Pancreas (tissue), 10 donors: ENCODE results near the gene FGA. TPM values are rescaled to one million over a fixed set of nuclear protein-coding genes. Genes with fewer than 3 reads are reported as not detected.

Source experiments
- ATAC-seq, 4 donors: fragments of 200-7000 bp; cut with Tn5 transposase; one replicate each; pipeline versions ENCODE4 v1.8.0 to v1.9.1; 2020; ENCODE audit warnings: mild to moderate bottlenecking in 4 of 4, moderate library complexity in 4 of 4
- DNase-seq, 6 donors: peaks; one replicate each; pipeline ENCODE4 v3.0.0-alpha.2; 2020
- FAIRE-seq: peaks from 2 replicates; lab custom pipeline; 2012; peaks lifted over from hg19 to GRCh38; lab: Jason Lieb, UNC
- H3K27ac ChIP-seq, 4 donors: fragments of 200-600 bp; sonication (generic); 1 replicate in 3 of 4; 2 replicates in 1 of 4; pipeline versions ENCODE4 v1.5.0 to v1.8.0; 2020
- H3K27me3 ChIP-seq, 4 donors: fragments of 200-600 bp; one replicate each; pipeline ENCODE4 v1.8.0; 2021
- H3K36me3 ChIP-seq, 3 donors: fragments of 200-600 bp; sonication (generic) in 1 of 3; one replicate each; pipeline versions ENCODE4 v1.5.0 to v1.8.0; 2020 to 2021
- H3K4me1 ChIP-seq, 3 donors: fragments of 200-600 bp; one replicate each; pipeline ENCODE4 v1.8.0; 2021
- H3K4me3 ChIP-seq, 4 donors: fragments of 200-600 bp; sonication (generic) in 2 of 4; one replicate each; pipeline versions ENCODE4 v1.5.0 to v1.8.0; 2020 to 2021
- H3K9me3 ChIP-seq, 4 donors: fragments of 200-600 bp; one replicate each; pipeline ENCODE4 v1.8.0; 2021
- CTCF ChIP-seq, 4 donors: fragments of 200-600 bp; sonication (generic) in 3 of 4; IDR thresholded peaks; one replicate each; pipeline versions ENCODE4 v1.5.0 to v1.8.0; 2021; ENCODE audit warnings: antibody characterized with exemption in 4 of 4
- WGBS, 2 donors: extraction: QIAGEN DNeasy Blood & Tissue Kit; methylation state at CpG; one replicate each; pipeline ENCODE4 v1.1.7; 2013; 5-methylcytosine and 5-hydroxymethylcytosine counted together
- intact Hi-C, 3 donors: fragments of 100-400 bp; cut with DNase I; formaldehyde crosslinking; loops; one replicate each; pipeline versions ENCODE4 v1.11.1 to v1.14.2; 2022
- polyA plus RNA-seq, 2 donors: library from polyadenylated mRNA; stranded (reverse); fragments of 200-250 nt; gene quantifications; one replicate each; pipeline ENCODE4 v1.2.3, GENCODE V29; 2013
- total RNA-seq, 6 donors: library from RNA; stranded (reverse); fragmentation: NEBNext Ultra II Directional in 4 of 6; extraction: Animal tissue kit (Norgen Biotek cat#: 25700) in 4 of 6; gene quantifications; one replicate each; pipeline versions ENCODE4 v1.2.1 to v1.2.4, GENCODE V29; 2021 to 2023
- donor health status: healthy with polysubstance abuse.
- donor health status: DM: no; HTN: no; CAD: no; lungs with moderate emphysema.
- donor health status: DM: no; HTN: no; CAD: no.
- donor health status: control.
- donor health status: control.
- donor health status: Bipolar disorder and iron deficiency.
- donor health status: DM: yes; HTN: yes; CAD: no.
- donor health status: DM: no; HTN: no; CAD: no.
- donor health status: DM: no; HTN: no; CAD: no.
- donor health status: DM: yes; HTN: yes; CAD: no.

Gene FGA
- total and polyA plus RNA-seq, 8 donors, result 0.09 to 30.3 (median 7.7) TPM

- intact Hi-C loops, result no loop called here
- DNase-seq (no peak), FAIRE-seq (no peak), ATAC-seq (no peak)
- H3K27me3 ChIP-seq, result no peaks in the 10 kb centered on the region
- no peak overlapping the region for H3K4me3 ChIP-seq
- no peak overlapping the region for H3K27ac ChIP-seq
- WGBS, 2 donors, result 80 to 86% methylated on average over 6 of the region's 6 CpGs
- no peaks in the 10 kb centered on the region for H3K9me3 ChIP-seq
- H3K4me1 ChIP-seq, result no peaks in the 10 kb centered on the region
- H3K36me3 ChIP-seq, result no peaks in the 10 kb centered on the region
- TF ChIP-seq CTCF (IDR thresholded peaks at IDR 0.05), result no peak
Observed at GRCh38 chr4:154565704-154566103, 24.8 kb downstream of the FGA start.

DNA sequence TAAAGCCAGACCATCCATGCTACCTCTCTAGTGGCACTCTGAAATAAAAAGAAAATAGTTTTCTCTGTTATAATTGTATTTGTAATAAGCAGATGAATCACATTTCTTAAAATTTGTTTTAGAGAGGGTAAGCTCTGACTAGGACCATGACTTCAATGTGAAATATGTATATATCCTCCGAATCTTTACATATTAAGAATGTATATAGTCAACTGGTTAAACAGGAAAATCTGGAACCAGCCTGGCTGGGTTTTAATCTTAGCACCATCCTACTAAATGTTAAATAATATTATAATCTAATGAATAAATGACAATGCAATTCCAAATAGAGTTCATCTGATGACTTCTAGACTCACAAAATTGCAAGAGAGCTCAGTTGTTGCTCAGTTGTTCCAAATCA, 26.2 kb downstream of the FGA start:
- no peak for FAIRE-seq
- no peaks in the 10 kb centered on the region for H3K27me3 ChIP-seq

DNA sequence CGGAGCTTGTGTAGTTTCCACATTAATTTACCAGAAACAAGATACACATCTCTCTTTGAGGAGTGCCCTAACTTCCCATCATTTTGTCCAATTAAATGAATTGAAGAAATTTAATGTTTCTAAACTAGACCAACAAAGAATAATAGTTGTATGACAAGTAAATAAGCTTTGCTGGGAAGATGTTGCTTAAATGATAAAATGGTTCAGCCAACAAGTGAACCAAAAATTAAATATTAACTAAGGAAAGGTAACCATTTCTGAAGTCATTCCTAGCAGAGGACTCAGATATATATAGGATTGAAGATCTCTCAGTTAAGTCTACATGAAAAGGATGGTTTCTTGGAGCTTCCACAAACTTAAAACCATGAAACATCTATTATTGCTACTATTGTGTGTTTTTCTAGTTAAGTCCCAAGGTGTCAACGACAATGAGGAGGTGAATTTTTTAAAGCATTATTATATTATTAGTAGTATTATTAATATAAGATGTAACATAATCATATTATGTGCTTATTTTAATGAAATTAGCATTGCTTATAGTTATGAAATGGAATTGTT, 27.8 kb downstream of the FGA start, which contains the start of gene FGB:
FGB (plus strand) TSS at position 315 of the 558 bp plus-strand sequence; CDS start at position 323, 8 bp downstream.
- ATAC-seq (no peak), FAIRE-seq (no peak), DNase-seq (no peak)
- H3K36me3 ChIP-seq, result no peaks in the 10 kb centered on the region
- TF ChIP-seq CTCF (IDR thresholded peaks at IDR 0.05), result no peak
- H3K27me3 ChIP-seq, result no peaks in the 10 kb centered on the region
- H3K9me3 ChIP-seq, result no peaks in the 10 kb centered on the region
- no peak within 1 kb of the TSS for H3K27ac ChIP-seq
- 66 to 71% methylated on average over 2 of the region's 2 CpGs for WGBS, 2 donors
- H3K4me1 ChIP-seq, result peaks cover 0 to 5% (median 0%) of the 10 kb centered on the region in 3 donors
- H3K4me3 ChIP-seq, result no peak within 1 kb of the TSS
- intact Hi-C loops, result no loop called here

More for the DNA sequence above, 26.2 kb downstream of the FGA start:
- Histone ChIP-seq H3K9me3 (no peaks in the 10 kb centered on the region), H3K4me1 (peaks cover 0 to 5% (median 0%) of the 10 kb centered on the region in 3 donors), H3K4me3 (no peak overlapping the region), H3K27ac (no peak overlapping the region), H3K36me3 (no peaks in the 10 kb centered on the region)
- intact Hi-C loops, result no loop called here
- TF ChIP-seq CTCF (IDR thresholded peaks at IDR 0.05), result no peak
- DNase-seq (no peak), ATAC-seq (no peak)
- WGBS, 2 donors, result 80 to 89% methylated on average over 1 of the region's 1 CpG

- H3K9me3 ChIP-seq, result no peaks in the 10 kb centered on the region
- 64 to 70% methylated on average over 4 of the region's 4 CpGs for WGBS, 2 donors
- H3K27ac ChIP-seq, result no peak overlapping the region
- DNase-seq (no peak), ATAC-seq (no peak), FAIRE-seq (no peak)
- peaks cover 0 to 5% (median 0%) of the 10 kb centered on the region in 3 donors for H3K4me1 ChIP-seq
- no peak overlapping the region for H3K4me3 ChIP-seq
- no peak for TF ChIP-seq CTCF (IDR thresholded peaks at IDR 0.05)
- no peaks in the 10 kb centered on the region for H3K27me3 ChIP-seq
- no peaks in the 10 kb centered on the region for H3K36me3 ChIP-seq
- intact Hi-C loops, result no loop called here
Observed at GRCh38 chr4:154560824-154561231, 29.7 kb downstream of the FGA start.

DNA sequence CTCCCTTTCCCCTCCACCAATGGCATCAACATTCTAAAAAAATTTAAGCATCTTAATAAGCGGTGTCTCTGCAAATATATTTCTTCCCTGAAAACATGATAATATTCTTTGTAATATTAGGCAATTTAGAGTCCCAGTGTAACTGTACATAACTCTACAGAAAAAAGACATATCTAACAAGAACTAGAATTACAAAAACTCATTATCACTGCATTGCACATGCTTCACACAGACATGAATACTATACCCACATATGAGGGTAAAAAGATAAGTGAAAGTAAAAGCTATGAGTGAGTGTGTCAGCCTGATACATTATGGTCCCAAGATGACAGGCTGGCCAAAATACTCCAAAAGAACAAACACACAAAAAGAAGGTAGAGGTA, 30.1 kb downstream of the FGA start:
- H3K27me3 ChIP-seq, result no peaks in the 10 kb centered on the region
- intact Hi-C loops, result no loop called here
- H3K9me3 ChIP-seq, result no peaks in the 10 kb centered on the region
- peaks cover 0 to 5% (median 0%) of the 10 kb centered on the region in 3 donors for H3K4me1 ChIP-seq
- no peak overlapping the region for H3K27ac ChIP-seq
- WGBS, 2 donors, result 83 to 86% methylated on average over 1 of the region's 1 CpG
- ATAC-seq (no peak), FAIRE-seq (no peak), DNase-seq (no peak)
- no peaks in the 10 kb centered on the region for H3K36me3 ChIP-seq
- no peak overlapping the region for H3K4me3 ChIP-seq
- TF ChIP-seq CTCF (IDR thresholded peaks at IDR 0.05), result no peak
